Naive thymus-derived CD4-positive, alpha-beta T cell (primary cell): ENCODE measurements around the gene MFSD6. TPM values are rescaled to one million over a fixed set of nuclear protein-coding genes. Genes with fewer than 3 reads are reported as not detected.

Experiments used
- ATAC-seq: fragments of 150-1000 bp; cut with Tn5 transposase; 2 replicates; pipeline ENCODE4 v1.10.0; 2021; ENCODE audit warnings: mild to moderate bottlenecking, moderate library complexity
- CTCF ChIA-PET: fragments of 350-600 bp; sonication (Branson Sonifier 250); formaldehyde crosslinking; loops from one replicate; lab custom pipeline; 2021; ENCODE audit warnings: antibody characterized with exemption; lab: Charles Lee
- POLR2A ChIA-PET: fragments of 350-600 bp; sonication (Branson Sonifier 250); formaldehyde crosslinking; loops from one replicate; lab custom pipeline; 2021; ENCODE audit warnings: antibody characterized with exemption, inconsistent platforms; lab: Charles Lee
- DNase-seq, 9 donors: peaks; one replicate each; pipeline versions ENCODE4 v3.0.0 to v3.0.0-alpha.2; 2020 to 2022; ENCODE audit warnings: mixed read lengths in 1 of 9
- H3K27ac ChIP-seq: one replicate; pipeline ENCODE4 v1.7.0; 2013; ENCODE audit warnings: mild to moderate bottlenecking, low read depth, low read length, moderate library complexity
- H3K27me3 ChIP-seq, 2 donors: one replicate each; pipeline ENCODE4 v1.7.0; 2013; ENCODE audit warnings: low read length in 2 of 2, mild to moderate bottlenecking in 2 of 2, moderate library complexity in 2 of 2; ENCODE audit not compliant: control insufficient read depth in 2 of 2, insufficient read depth in 2 of 2
- H3K36me3 ChIP-seq, 3 experiments: 1 replicate in 2 of 3; 2 replicates in 1 of 3; pipeline ENCODE4 v1.7.0; 2013; ENCODE audit warnings: low read length in 3 of 3, mild to moderate bottlenecking in 3 of 3, moderate library complexity in 1 of 3; ENCODE audit not compliant: insufficient read depth in 3 of 3, control insufficient read depth in 2 of 3
- H3K4me1 ChIP-seq, 2 donors: one replicate each; pipeline ENCODE4 v1.7.0; 2013; ENCODE audit warnings: low read length in 2 of 2, mild to moderate bottlenecking in 2 of 2, moderate library complexity in 1 of 2; ENCODE audit not compliant: control insufficient read depth in 2 of 2, insufficient read depth in 2 of 2
- H3K4me3 ChIP-seq: 2 replicates; pipeline ENCODE4 v1.7.0; 2013; ENCODE audit warnings: mild to moderate bottlenecking, low read length
- H3K9me3 ChIP-seq, 3 experiments: 1 replicate in 2 of 3; 2 replicates in 1 of 3; pipeline ENCODE4 v1.7.0; 2013; ENCODE audit warnings: low read length in 3 of 3; ENCODE audit not compliant: control insufficient read depth in 2 of 3
- H3K27ac Mint-ChIP-seq, 9 donors: one replicate each; pipeline ENCODE4 v1.8.0; 2020 to 2022; ENCODE audit warnings: mixed read lengths in 9 of 9, mild to moderate bottlenecking in 8 of 9, moderate library complexity in 5 of 9, inconsistent platforms in 2 of 9
- H3K27me3 Mint-ChIP-seq, 5 donors: one replicate each; pipeline ENCODE4 v1.8.0; 2021 to 2022; ENCODE audit warnings: mixed read lengths in 5 of 5, mild to moderate bottlenecking in 1 of 5
- H3K36me3 Mint-ChIP-seq, 5 donors: one replicate each; pipeline ENCODE4 v1.8.0; 2020 to 2022; ENCODE audit warnings: mixed read lengths in 5 of 5, mild to moderate bottlenecking in 3 of 5, inconsistent platforms in 1 of 5
- H3K4me1 Mint-ChIP-seq, 7 donors: one replicate each; pipeline ENCODE4 v1.8.0; 2020 to 2022; ENCODE audit warnings: mixed read lengths in 7 of 7, mild to moderate bottlenecking in 3 of 7, inconsistent platforms in 1 of 7
- H3K4me3 Mint-ChIP-seq, 10 donors: one replicate each; pipeline ENCODE4 v1.8.0; 2020 to 2022; ENCODE audit warnings: mild to moderate bottlenecking in 10 of 10, mixed read lengths in 10 of 10, moderate library complexity in 6 of 10, inconsistent platforms in 2 of 10
- H3K9me3 Mint-ChIP-seq, 11 donors: one replicate each; pipeline ENCODE4 v1.8.0; 2020 to 2022; ENCODE audit warnings: mixed read lengths in 11 of 11, mild to moderate bottlenecking in 4 of 11, inconsistent platforms in 1 of 11, moderate library complexity in 1 of 11
- intact Hi-C, 2 donors: fragments of 100-400 bp; cut with micrococcal nuclease; formaldehyde crosslinking; loops; one replicate each; pipeline ENCODE4 v1.15.1; 2023
- polyA plus RNA-seq, 2 donors: library from polyadenylated mRNA; unstranded; fragments of 300-500 nt; fragmentation: Illumina TruSeq; gene quantifications; one replicate each; pipeline ENCODE4 v1.2.3, GENCODE V29; 2021
- total RNA-seq, 6 experiments: library from RNA in 5 of 6; stranded (reverse) in 5 of 6; gene quantifications; 1 replicate in 5 of 6; 2 replicates in 1 of 6; pipeline ENCODE4 v1.2.3 and lab custom pipeline; 2021 to 2026

MFSD6 gene
- total and polyA plus RNA-seq, 7 experiments from 2014 or later, result 16.5 to 49.3 (median 38.8) TPM

- intact Hi-C loops, result no loop called here
- ATAC-seq (no peak), DNase-seq (no peak)
- Mint-ChIP-seq H3K9me3 (no peaks in the 10 kb centered on the region), H3K4me1 (no peaks in the 10 kb centered on the region), H3K27ac (no peak overlapping the region), H3K36me3 (no peaks in the 10 kb centered on the region), H3K4me3 (no peak overlapping the region), H3K27me3 (peaks cover 0 to 41% (median 6%) of the 10 kb centered on the region in 5 donors)
- no peak overlapping the region for H3K27ac ChIP-seq
- H3K9me3 ChIP-seq, result no peaks in the 10 kb centered on the region
- H3K36me3 ChIP-seq, result no peaks in the 10 kb centered on the region
- no peak overlapping the region for H3K4me3 ChIP-seq
- no peaks in the 10 kb centered on the region for H3K4me1 ChIP-seq
- no peaks in the 10 kb centered on the region for H3K27me3 ChIP-seq
- POLR2A ChIA-PET, result interaction anchor here (0.5 kb wide), 1 partner anchor 834 kb away, joined by 3 read pairs; no protein-coding TSS in a partner anchor
- CTCF ChIA-PET, result interaction anchor here (0.7 kb wide), 1 partner anchor 114 kb away, joined by 4 read pairs; no protein-coding TSS in a partner anchor
Measured at GRCh38 chr2:190396271-190396670, 11.9 kb upstream of the MFSD6 start.

DNA sequence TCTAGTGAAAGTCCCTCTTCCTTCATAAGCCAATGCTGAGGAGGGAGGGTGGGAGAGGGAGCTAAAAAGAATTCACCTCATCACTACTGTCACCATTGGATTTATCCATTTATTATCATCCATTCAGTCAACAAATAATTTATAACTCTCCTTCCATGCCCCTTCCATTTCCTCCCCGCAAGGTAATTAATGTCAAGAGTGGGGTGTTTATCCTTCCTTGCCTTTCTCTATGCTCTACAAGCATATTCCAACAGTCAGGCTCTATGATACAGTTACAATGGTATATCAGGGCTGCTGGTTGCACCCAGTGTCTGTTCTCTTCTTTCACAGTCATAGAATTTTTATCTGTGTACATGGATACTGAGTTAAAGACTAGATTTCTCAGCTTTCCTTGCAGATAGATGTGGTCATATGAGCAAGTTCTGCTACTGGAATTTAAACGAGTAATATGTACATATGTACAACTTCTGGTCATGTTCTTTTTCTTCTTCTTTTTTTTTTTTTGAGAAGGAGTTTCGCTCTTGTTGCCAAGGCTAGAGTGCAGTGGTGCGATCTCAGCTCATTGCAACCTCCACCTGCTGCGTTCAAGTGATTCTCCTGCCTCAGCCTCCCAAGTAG lies 5.1 kb upstream of the MFSD6 start:
- H3K4me3 Mint-ChIP-seq, result no peak overlapping the region
- no peaks in the 10 kb centered on the region for H3K36me3 Mint-ChIP-seq
- intact Hi-C loops, result no loop called here
- DNase-seq (no peak), ATAC-seq (no peak)
- peaks cover 0 to 7% (median 0%) of the 10 kb centered on the region in 7 donors for H3K4me1 Mint-ChIP-seq
- POLR2A ChIA-PET, result interaction anchor here (0.6 kb wide), 1 partner anchor 8 kb away, joined by 3 read pairs; no protein-coding TSS in a partner anchor
- no peaks in the 10 kb centered on the region for H3K27me3 Mint-ChIP-seq
- H3K4me3 ChIP-seq, result no peak overlapping the region
- H3K9me3 Mint-ChIP-seq, result peaks cover 0 to 4% (median 0%) of the 10 kb centered on the region in 11 donors
- no peak overlapping the region for H3K27ac ChIP-seq
- CTCF ChIA-PET, result interaction anchor here (0.6 kb wide), 1 partner anchor 10 kb away, joined by 3 read pairs; no protein-coding TSS in a partner anchor
- no peaks in the 10 kb centered on the region for H3K27me3 ChIP-seq
- H3K36me3 ChIP-seq, result no peaks in the 10 kb centered on the region
- no peak overlapping the region for H3K27ac Mint-ChIP-seq
- H3K9me3 ChIP-seq, result no peaks in the 10 kb centered on the region
- H3K4me1 ChIP-seq, result peaks cover 4 to 6% of the 10 kb centered on the region in 2 donors

- H3K9me3 ChIP-seq, result no peaks in the 10 kb centered on the region
- peaks cover 7 to 11% of the 10 kb centered on the region in 2 donors for H3K4me1 ChIP-seq
- peaks cover 0 to 6% (median 0%) of the 10 kb centered on the region in 11 donors for H3K9me3 Mint-ChIP-seq
- H3K36me3 Mint-ChIP-seq, result no peaks in the 10 kb centered on the region
- DNase-seq (peak in 1 of 9 donors; percentile 37), ATAC-seq (no peak)
- H3K27ac ChIP-seq, result no peak overlapping the region
- H3K27me3 Mint-ChIP-seq, result no peaks in the 10 kb centered on the region
- no peak overlapping the region for H3K4me3 Mint-ChIP-seq
- ChIA-PET POLR2A (no interaction called here), CTCF (no interaction called here)
- no peak overlapping the region for H3K27ac Mint-ChIP-seq
- no peak overlapping the region for H3K4me3 ChIP-seq
- peaks cover 0 to 4% (median 0%) of the 10 kb centered on the region in 3 experiments for H3K36me3 ChIP-seq
- H3K4me1 Mint-ChIP-seq, result peaks cover under 1 to 13% (median 5%) of the 10 kb centered on the region in 7 donors
- no peaks in the 10 kb centered on the region for H3K27me3 ChIP-seq
- intact Hi-C loops, result no loop called here
Measured at GRCh38 chr2:190404487-190404886, 3.7 kb upstream of the MFSD6 start.

DNA sequence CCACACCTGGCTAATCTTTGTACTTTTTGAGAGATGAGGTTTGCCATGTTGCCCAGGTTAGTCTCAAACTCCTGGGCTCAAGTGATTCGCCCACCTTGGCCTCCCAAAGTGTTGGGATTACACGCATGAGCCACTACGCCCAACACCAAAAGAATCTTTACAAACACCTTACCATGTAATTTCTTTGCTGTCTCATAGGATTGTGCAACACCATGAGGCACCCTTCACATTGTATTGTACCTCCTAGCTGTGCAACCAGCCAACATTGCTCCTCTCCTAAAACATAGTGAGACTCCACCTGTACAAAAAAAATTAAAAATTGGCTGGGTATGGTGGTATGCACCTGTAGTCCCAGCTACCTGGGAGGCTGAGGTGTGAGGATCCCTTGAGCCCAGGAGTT lies 3.1 kb upstream of the MFSD6 start:
- H3K9me3 Mint-ChIP-seq, result peaks cover 0 to 6% (median 0%) of the 10 kb centered on the region in 11 donors
- peaks cover 7 to 18% (median 11%) of the 10 kb centered on the region in 7 donors for H3K4me1 Mint-ChIP-seq
- Histone ChIP-seq H3K36me3 (peaks cover 0 to 4% (median 0%) of the 10 kb centered on the region in 3 experiments), H3K27me3 (no peaks in the 10 kb centered on the region), H3K4me3 (no peak overlapping the region), H3K9me3 (no peaks in the 10 kb centered on the region), H3K4me1 (peaks cover 13 to 17% of the 10 kb centered on the region in 2 donors), H3K27ac (no peak overlapping the region)
- no peak for DNase-seq
- H3K36me3 Mint-ChIP-seq, result no peaks in the 10 kb centered on the region
- no peak for ATAC-seq
- no peaks in the 10 kb centered on the region for H3K27me3 Mint-ChIP-seq
- no peak overlapping the region for H3K27ac Mint-ChIP-seq
- H3K4me3 Mint-ChIP-seq, result no peak overlapping the region
- ChIA-PET POLR2A (no interaction called here), CTCF (no interaction called here)
- intact Hi-C loops, result loop anchor here in 1 of 2 donors (5.0 kb wide), 2 partner anchors 1212 to 1272 kb away; partner anchors contain the start of gene NABP1

- Mint-ChIP-seq H3K4me1 (peaks cover 12 to 25% (median 18%) of the 10 kb centered on the region in 7 donors), H3K27me3 (no peaks in the 10 kb centered on the region), H3K9me3 (peaks cover 0 to 6% (median 0%) of the 10 kb centered on the region in 11 donors), H3K4me3 (no peak overlapping the region), H3K27ac (no peak overlapping the region), H3K36me3 (no peaks in the 10 kb centered on the region)
- Histone ChIP-seq H3K36me3 (peaks cover 0 to 4% (median 0%) of the 10 kb centered on the region in 3 experiments), H3K4me1 (peaks cover 17 to 22% of the 10 kb centered on the region in 2 donors), H3K27ac (peak overlapping the region; percentile 34), H3K27me3 (no peaks in the 10 kb centered on the region), H3K4me3 (no peak overlapping the region), H3K9me3 (no peaks in the 10 kb centered on the region)
- intact Hi-C loops, result loop anchor here (2.0 to 5.0 kb wide), 6 partner anchors 475 to 1271 kb away; partner anchors contain the start of genes GLS (in 1 of the 2), NABP1 (in 1 of the 2), SLC40A1 (in 1 of the 2) and STAT4 (in 1 of the 2)
- POLR2A ChIA-PET, result interaction anchor here (0.7 to 1.9 kb wide), 4 partner anchors 18 to 965 kb away, joined by 3 to 6 read pairs (median 4); no protein-coding TSS in a partner anchor
- ATAC-seq (no peak), DNase-seq (no peak)
- CTCF ChIA-PET, result no interaction called here
Measured at GRCh38 chr2:190405995-190406394, 2.2 kb upstream of the MFSD6 start.

DNA sequence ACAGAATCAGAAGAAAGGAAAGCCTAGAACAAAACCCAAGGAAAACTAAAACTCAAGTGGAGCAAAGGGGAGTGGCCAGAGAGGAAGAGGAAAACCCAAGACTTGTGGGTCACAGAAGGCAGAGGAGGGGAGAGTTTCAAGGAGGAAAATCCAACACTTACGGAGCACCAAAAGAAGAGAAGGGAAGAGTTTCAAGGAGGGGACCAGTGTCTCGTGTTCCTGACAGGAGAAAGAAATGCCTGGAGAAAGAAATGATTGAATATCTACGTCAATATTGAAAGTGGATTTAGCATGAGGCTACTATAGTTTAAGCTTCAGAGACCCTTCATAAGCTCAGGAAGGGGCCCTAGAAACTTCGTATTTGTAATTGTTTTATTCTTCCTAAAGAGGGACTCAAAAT lies 1.4 kb upstream of the MFSD6 start:
- ChIA-PET POLR2A (interaction anchor here (0.6 to 5.2 kb wide), 37 partner anchors 9 to 1271 kb away, joined by 3 to 50 read pairs (median 4); partner anchors contain the start of genes GLS, NABP1, NEMP2 and SLC40A1), CTCF (interaction anchor here (0.7 to 1.2 kb wide), 4 partner anchors 23 to 142 kb away, joined by 3 to 5 read pairs (median 4); no protein-coding TSS in a partner anchor)
- Mint-ChIP-seq H3K9me3 (peaks cover 0 to 6% (median 0%) of the 10 kb centered on the region in 11 donors), H3K27me3 (no peaks in the 10 kb centered on the region), H3K4me1 (peaks cover 18 to 33% (median 26%) of the 10 kb centered on the region in 7 donors), H3K4me3 (peak overlapping the region in 1 of 10 donors; percentile 92), H3K36me3 (no peaks in the 10 kb centered on the region), H3K27ac (no peak overlapping the region)
- DNase-seq (no peak), ATAC-seq (no peak)
- Histone ChIP-seq H3K27ac (peak overlapping the region; percentile 100), H3K27me3 (no peaks in the 10 kb centered on the region), H3K9me3 (no peaks in the 10 kb centered on the region), H3K4me1 (peaks cover 25 to 26% of the 10 kb centered on the region in 2 donors), H3K4me3 (no peak overlapping the region), H3K36me3 (peaks cover 0 to 4% (median 0%) of the 10 kb centered on the region in 3 experiments)
- intact Hi-C loops, result loop anchor here (1.0 to 5.0 kb wide), 17 partner anchors 24 to 1270 kb away; partner anchors contain the start of genes GLS (in 2 of the 2), HIBCH (in 2 of the 2), NEMP2 (in 2 of the 2) and WDR75 (in 2 of the 2)
